IPS-18a (cell line): ENCODE measurements around the gene DLGAP4.
"Not testable (repeated sequence)": the region's sequence is repeated elsewhere in the genome, so short reads cannot be mapped to it uniquely, and the experiment has no call there.

Experiments used
- H3K27ac ChIP-seq: one replicate; pipeline ENCODE4 v1.5.1; 2013; ENCODE audit warnings: low read length
- H3K27me3 ChIP-seq: one replicate; pipeline ENCODE4 v1.6.1; 2013; ENCODE audit warnings: mild to moderate bottlenecking, low read length; ENCODE audit not compliant: control insufficient read depth, insufficient read depth
- H3K36me3 ChIP-seq: one replicate; pipeline ENCODE4 v1.6.1; 2013; ENCODE audit warnings: low read depth, low read length; ENCODE audit not compliant: control insufficient read depth
- H3K4me1 ChIP-seq: one replicate; pipeline ENCODE4 v1.6.1; 2013; ENCODE audit warnings: low read depth, low read length; ENCODE audit not compliant: control insufficient read depth
- H3K4me3 ChIP-seq: one replicate; pipeline ENCODE4 v1.5.1; 2013; ENCODE audit warnings: low read length
- H3K9ac ChIP-seq: one replicate; pipeline ENCODE4 v1.6.1; 2013; ENCODE audit warnings: mild to moderate bottlenecking, low read length, moderate library complexity
- H3K9me3 ChIP-seq: one replicate; pipeline ENCODE4 v1.6.1; 2013; ENCODE audit warnings: low read depth, low read length; ENCODE audit not compliant: control insufficient read depth

The DLGAP4 gene

DNA sequence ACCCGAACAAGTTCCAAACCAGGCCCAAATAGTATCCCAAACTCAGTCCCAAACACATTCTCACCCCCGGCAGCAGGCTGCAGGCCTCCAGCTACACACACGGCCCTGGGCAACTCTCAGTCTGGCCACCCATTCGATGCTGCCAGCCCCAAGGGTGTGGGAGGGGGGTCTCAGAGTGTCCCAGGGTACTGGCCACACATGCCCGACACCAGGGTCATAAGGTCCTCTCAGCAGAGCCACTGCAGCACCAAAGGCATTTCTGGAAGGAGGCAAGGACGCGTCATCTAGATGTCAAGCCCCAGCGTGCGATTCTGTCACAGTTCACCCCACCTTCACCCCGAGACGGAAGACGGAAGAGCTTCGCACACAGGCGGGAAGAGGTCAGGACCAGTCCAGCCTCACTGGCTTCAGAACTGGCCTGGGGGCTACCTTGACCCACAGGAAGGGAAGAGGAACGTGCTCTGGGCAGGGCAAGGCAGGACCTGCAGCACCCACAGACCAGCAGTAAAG lies 244.7 kb downstream of the DLGAP4 start:
- H3K4me1 ChIP-seq, result no peaks in the 10 kb centered on the region
- no peaks in the 10 kb centered on the region for H3K9me3 ChIP-seq
- no peak overlapping the region for H3K27ac ChIP-seq

DNA sequence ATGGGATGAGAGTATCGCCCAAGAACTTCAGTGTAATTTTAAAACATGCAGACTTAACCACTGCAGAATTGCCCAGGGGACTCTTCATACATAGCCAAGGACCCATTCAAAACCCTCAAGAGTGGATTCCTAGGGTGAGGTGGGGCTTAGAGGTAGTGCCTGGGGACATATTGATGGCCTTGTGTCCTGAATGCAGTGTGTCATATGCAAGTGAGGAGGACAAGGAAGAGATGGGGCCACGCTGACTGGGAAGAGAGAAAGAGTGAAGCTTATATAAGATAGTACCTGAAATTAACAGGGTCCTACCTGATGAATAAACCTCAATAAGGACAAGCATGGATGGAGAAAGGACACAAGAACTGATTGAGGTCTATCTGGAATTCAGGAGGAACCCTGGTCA lies 249.1 kb downstream of the DLGAP4 start:
- no peak overlapping the region for H3K9ac ChIP-seq
- no peaks in the 10 kb centered on the region for H3K4me1 ChIP-seq
- no peaks in the 10 kb centered on the region for H3K36me3 ChIP-seq
- H3K27ac ChIP-seq, result no peak overlapping the region
- no peaks in the 10 kb centered on the region for H3K9me3 ChIP-seq
- H3K27me3 ChIP-seq, result no peaks in the 10 kb centered on the region
- H3K4me3 ChIP-seq, result no peak overlapping the region

More for the DNA sequence above, 244.7 kb downstream of the DLGAP4 start:
- H3K36me3 ChIP-seq, result peaks cover 15% of the 10 kb centered on the region
- no peaks in the 10 kb centered on the region for H3K27me3 ChIP-seq
- no peak overlapping the region for H3K4me3 ChIP-seq
- no peak overlapping the region for H3K9ac ChIP-seq

DNA sequence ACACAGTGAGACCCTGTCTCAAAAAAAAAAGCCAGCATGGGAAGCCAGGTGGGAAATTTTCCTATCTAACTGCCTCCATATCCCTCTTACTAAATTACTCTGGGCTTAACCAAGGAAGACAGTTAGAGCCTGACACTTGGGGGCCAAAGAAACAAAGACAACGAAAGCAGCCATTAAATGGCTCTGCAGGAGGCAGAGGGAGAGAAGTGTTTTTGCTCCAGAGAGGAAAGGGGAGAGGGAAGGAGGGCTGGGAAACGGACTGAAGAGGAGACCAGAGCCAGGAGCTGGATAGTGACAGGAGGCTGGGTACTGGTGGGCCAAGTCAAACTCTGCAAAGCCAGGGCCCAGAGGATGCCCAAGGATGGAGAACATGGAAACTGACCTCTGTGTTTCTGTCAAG lies 256.6 kb downstream of the DLGAP4 start:
- peak overlapping the region; percentile 16 for H3K4me3 ChIP-seq
- H3K9ac ChIP-seq, result no peak overlapping the region
- no peaks in the 10 kb centered on the region for H3K27me3 ChIP-seq
- H3K36me3 ChIP-seq, result no peaks in the 10 kb centered on the region
- no peak overlapping the region for H3K27ac ChIP-seq
- peaks cover 6% of the 10 kb centered on the region for H3K9me3 ChIP-seq
- peaks cover 11% of the 10 kb centered on the region for H3K4me1 ChIP-seq

DNA sequence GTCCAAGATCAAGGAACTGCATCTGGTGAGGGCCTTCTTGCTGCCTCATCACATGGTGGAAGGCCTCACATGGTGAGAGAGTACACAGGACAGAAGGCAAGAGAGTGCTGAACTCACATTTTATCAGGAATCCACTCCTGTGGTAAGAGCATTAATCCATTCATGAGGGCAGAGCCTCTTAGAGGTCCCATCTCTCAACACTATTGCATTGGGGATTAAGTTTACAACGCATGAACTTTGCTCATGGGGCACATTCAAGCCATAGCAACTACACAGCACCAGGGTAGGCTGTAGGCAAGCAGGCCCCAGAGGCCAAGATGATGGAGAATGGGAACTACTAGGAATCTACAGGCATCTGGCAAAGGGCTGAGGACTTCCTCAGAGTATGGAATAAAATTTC lies 257.2 kb downstream of the DLGAP4 start:
- Histone ChIP-seq H3K4me1 (peaks cover 11% of the 10 kb centered on the region), H3K27ac (no peak overlapping the region)

DNA sequence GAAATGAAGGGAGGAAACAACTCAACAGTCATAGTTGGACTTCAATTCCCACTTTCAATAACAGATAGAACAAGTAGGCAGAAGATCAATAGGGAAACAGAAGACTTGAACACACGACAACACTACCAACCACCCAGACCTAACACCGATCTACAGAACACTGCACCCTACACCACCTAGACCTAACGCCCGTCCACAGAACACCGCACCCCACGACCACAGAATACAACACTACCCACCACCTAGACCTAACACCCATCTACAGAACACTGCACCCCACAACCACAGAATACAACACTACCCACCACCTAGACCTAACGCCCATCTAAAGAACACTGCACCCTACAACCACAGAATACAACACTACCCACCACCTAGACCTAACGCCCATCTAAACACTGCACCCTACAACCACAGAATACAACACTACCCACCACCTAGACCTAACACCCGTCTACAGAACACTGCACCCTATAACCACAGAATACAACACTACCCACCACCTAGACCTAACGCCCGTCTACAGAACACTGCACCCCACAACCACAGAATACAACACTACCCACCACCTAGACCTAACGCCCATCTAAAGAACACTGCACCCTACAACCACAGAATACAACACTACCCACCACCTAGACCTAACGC lies 258.1 kb downstream of the DLGAP4 start:
- H3K4me1 ChIP-seq, result peaks cover 11% of the 10 kb centered on the region
- not testable (repeated sequence) for H3K9me3 ChIP-seq, H3K27me3 ChIP-seq, H3K36me3 ChIP-seq, H3K27ac ChIP-seq, H3K9ac ChIP-seq, H3K4me3 ChIP-seq

More for the DNA sequence above, 257.2 kb downstream of the DLGAP4 start:
- Histone ChIP-seq H3K9ac (no peak overlapping the region), H3K9me3 (peaks cover 6% of the 10 kb centered on the region), H3K27me3 (no peaks in the 10 kb centered on the region), H3K36me3 (no peaks in the 10 kb centered on the region), H3K4me3 (peak overlapping the region; percentile 16)

DNA sequence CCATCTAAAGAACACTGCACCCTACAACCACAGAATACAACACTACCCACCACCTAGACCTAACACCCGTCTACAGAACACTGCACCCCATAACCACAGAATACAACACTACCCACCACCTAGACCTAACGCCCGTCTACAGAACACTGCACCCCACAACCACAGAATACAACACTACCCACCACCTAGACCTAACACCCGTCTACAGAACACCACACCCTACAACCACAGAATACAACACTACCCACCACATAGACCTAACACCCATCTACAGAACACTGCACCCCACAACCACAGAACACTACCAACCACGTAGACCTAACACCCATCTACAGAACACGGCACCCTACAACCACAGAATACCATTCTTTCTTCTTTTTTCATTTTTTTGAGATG lies 258.6 kb downstream of the DLGAP4 start:
- H3K27ac ChIP-seq, H3K4me3 ChIP-seq, H3K27me3 ChIP-seq: not testable (repeated sequence)

DNA sequence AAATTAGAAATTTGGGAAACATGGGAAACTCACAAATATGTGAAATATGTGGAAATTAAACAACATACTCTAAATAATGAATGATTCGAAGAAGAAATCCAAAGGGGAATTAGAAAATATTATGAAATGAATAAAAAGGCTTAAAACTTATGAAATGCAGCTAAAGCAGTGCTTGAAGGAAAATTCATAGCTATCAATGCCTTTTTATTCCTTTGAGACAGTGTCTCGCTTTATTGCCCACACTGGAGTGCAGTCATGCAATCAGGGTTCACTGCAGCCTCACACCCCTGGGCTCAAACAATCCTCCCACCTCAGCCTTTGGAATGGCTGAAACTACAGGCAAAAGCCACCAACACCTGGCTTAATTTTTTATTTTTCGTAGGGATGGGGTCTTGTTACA lies 259.4 kb downstream of the DLGAP4 start:
- peaks cover 19% of the 10 kb centered on the region for H3K4me1 ChIP-seq
- H3K27ac ChIP-seq, result no peak overlapping the region
- H3K27me3 ChIP-seq, result no peaks in the 10 kb centered on the region
- H3K4me3 ChIP-seq, result no peak overlapping the region
- H3K9ac ChIP-seq, result no peak overlapping the region
- peaks cover 6% of the 10 kb centered on the region for H3K9me3 ChIP-seq
- no peaks in the 10 kb centered on the region for H3K36me3 ChIP-seq

More for the DNA sequence above, 258.6 kb downstream of the DLGAP4 start:
- H3K36me3 ChIP-seq, H3K9me3 ChIP-seq, H3K9ac ChIP-seq: not testable (repeated sequence)
- peaks cover 15% of the 10 kb centered on the region for H3K4me1 ChIP-seq

DNA sequence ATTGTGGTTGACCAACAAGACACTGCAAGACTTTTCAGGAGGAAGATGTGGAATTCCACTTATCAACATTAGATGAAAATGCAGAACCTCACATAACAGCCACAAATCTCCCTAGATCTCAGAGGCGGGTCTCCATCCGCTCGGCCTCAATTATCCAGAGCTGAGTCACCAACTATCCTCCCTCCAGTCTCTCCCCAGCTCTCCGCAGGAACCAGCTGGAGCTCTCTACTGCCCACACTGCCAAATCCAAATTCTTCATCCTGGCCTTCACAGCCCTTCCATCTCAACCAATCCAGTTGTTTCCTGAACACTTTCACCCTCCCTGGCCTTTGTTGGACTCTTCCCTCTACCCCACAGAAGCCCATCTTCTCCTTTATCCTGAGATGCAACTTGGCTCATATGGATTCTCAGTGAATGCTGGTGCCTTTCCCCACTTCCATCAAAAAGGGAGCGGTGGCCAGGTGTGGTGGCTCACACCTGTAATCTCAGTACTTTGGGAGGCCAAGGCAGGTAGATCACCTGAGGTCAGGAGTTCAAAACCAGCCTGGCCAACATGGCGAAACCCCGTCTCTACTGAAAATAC lies 263.8 kb downstream of the DLGAP4 start:
- Histone ChIP-seq H3K27ac (no peak overlapping the region), H3K4me1 (peaks cover 31% of the 10 kb centered on the region), H3K9me3 (peaks cover 6% of the 10 kb centered on the region), H3K4me3 (no peak overlapping the region), H3K36me3 (no peaks in the 10 kb centered on the region), H3K27me3 (no peaks in the 10 kb centered on the region), H3K9ac (no peak overlapping the region)

DNA sequence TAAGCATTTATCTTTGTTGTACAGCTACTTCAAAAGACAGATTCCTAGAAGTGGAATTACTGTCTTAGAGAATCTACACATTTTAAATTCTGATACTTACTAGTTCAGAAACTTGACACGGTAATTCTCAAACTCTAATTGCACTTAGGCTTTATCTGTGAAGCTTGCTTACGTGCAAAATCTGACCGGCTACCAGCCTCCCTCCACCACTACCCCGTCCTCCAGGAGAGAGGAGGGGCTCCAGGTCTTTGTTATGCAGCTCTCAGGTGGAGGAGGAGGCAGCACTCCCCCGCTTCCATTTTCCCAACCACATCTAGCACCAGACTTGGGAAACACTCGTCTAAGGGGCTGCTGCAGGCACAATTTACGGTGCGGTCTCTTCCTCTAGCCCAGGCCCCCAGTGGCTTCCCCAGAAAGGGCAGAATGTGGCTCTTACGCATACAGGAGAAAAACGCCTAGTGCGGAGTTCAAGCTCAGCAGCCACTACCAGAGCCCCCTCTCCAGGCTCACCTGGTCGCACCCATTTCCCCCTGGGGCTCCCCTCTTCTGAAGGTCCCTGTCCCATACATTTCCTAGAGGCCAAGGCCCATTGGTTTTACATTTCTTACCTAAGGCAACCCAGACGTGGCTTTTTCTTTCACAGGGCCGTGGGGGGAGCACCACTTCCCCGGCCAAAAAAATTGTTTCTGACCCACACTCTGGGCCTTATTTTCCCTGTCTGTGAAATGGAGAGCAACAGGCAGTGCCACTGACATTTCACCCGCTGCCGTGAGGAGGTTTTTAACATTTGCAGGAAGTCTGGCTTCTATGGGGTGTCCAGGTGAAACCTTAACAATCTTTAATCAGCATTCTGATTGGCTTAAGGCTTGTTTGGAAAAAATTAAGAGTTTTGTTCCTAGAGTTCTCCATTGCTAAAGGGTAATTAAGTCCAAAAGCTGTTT lies 265.7 kb downstream of the DLGAP4 start:
- H3K4me3 ChIP-seq, result peak overlapping the region; percentile 73
- H3K9me3 ChIP-seq, result no peaks in the 10 kb centered on the region
- H3K27me3 ChIP-seq, result no peaks in the 10 kb centered on the region
- no peaks in the 10 kb centered on the region for H3K36me3 ChIP-seq
- H3K4me1 ChIP-seq, result peaks cover 42% of the 10 kb centered on the region
- H3K9ac ChIP-seq, result peak overlapping the region; percentile 63
- H3K27ac ChIP-seq, result peak overlapping the region; percentile 83

DNA sequence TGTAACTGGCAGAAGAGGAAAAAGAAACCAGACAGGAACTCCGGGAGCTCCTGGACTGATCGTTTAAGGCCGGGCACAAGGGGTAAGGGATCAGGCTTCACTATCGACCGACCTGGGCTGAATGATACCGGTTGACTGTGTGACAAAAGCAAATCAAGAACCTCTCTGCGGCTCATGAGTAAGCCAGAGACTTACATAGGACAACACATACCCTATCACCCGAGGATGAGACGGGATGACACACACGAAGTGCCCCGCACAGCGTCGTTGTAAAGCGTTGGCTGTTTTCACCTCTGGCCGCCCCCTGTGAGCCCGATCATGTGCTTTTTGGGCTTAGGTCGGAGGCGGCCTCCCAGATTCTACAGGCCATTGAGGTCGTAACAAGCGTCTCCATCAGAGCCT lies 266.6 kb downstream of the DLGAP4 start:
- Histone ChIP-seq H3K27ac (peak overlapping the region; percentile 83), H3K4me1 (peaks cover 42% of the 10 kb centered on the region), H3K4me3 (peak overlapping the region; percentile 73), H3K9me3 (no peaks in the 10 kb centered on the region), H3K36me3 (no peaks in the 10 kb centered on the region), H3K27me3 (no peaks in the 10 kb centered on the region), H3K9ac (peak overlapping the region; percentile 63)

DNA sequence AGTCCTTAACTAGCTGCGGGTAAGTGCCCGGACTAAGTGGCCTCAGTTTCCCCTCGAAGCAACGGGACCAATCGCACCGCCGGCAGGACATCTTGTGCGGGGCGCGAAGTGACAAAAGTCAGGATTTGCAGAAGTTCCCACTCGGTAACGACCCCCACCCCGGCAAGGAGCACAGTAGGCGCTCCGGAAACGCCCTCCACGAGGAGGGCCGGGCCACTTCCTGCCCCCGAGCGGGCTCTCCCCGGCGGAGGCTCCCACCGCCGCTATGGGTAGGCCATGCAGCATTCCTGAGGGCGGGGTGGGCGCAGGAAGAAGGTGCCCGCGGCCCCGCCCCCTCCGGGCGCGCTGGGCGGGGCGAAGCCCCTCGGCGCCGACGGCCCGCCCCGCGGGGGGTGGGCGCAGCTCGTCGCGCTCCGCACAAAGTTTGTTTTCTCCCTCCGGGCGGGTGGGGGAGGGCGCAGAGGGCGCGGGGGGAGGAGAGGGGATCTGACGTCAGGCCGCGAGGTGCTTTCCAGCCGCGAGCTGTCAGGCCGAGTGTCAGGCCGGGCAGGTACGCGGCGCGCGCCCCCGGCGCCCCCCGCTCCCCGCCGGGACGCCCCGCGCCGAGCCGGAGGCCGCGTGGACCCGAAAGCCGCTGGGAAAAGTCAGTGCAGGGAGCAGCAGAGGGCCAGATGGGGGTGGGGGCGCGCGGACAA lies 267.1 kb downstream of the DLGAP4 start, which contains the start of gene TGIF2:
Gene TGIF2, plus strand, starts transcription at position 495 of the 695 bp plus-strand sequence. CDS start 5,178 bp downstream, outside the sequence.
- peak within 1 kb of the TSS; percentile 83 for H3K27ac ChIP-seq
- no peaks in the 10 kb centered on the region for H3K36me3 ChIP-seq
- H3K4me3 ChIP-seq, result peak within 1 kb of the TSS; percentile 86
- peak within 1 kb of the TSS; percentile 92 for H3K9ac ChIP-seq
- H3K9me3 ChIP-seq, result no peaks in the 10 kb centered on the region
- peaks cover 42% of the 10 kb centered on the region for H3K4me1 ChIP-seq
- no peaks in the 10 kb centered on the region for H3K27me3 ChIP-seq
